ENCODE data around the gene ART4.
A peak's percentile ranks its signal among the peaks of the same experiment; 100 is the strongest.

Gene ART4

GRCh38 chr12:14827043-14827442 lies 16.3 kb downstream of the ART4 start:
- Histone ChIP-seq H3K4me2 (ENCODE audit: low read length, poor library complexity, severe bottlenecking) (no peak overlapping the region), H3K9me3 (ENCODE audit: control insufficient read depth, low read length) (no peaks in the 10 kb centered on the region), H3K14ac (ENCODE audit: low read length in 2 of 2) (no peak overlapping the region), H3K27ac (ENCODE audit: low read length, poor library complexity, severe bottlenecking) (no peak overlapping the region), H2BK120ac (ENCODE audit: low read depth, low read length) (no peak overlapping the region), H3K23ac (ENCODE audit: low read length in 2 of 2) (no peak overlapping the region), H2BK5ac (ENCODE audit: low read depth, low read length, poor library complexity, severe bottlenecking) (no peak overlapping the region), H2AK5ac (ENCODE audit: low read length, severe bottlenecking) (no peak overlapping the region), H2BK15ac (ENCODE audit: low read depth, poor library complexity, severe bottlenecking) (no peak overlapping the region), H3K18ac (ENCODE audit: low read depth in 1 of 2, low read length in 2 of 2) (no peak overlapping the region), H3K9ac (ENCODE audit: low read length) (no peak overlapping the region), H4K8ac (ENCODE audit: low read length) (no peak overlapping the region), H3K4me3 (ENCODE audit: insufficient read depth in 1 of 2, low read depth in 1 of 2, low read length in 2 of 2) (no peak overlapping the region), H2BK12ac (ENCODE audit: low read length in 2 of 2) (no peak overlapping the region), H4K91ac (ENCODE audit: low read length) (no peak overlapping the region), H2AFZ (ENCODE audit: low read depth, low read length) (no peak overlapping the region), H3K79me1 (replicated peaks; ENCODE audit: low read length, poor library complexity, severe bottlenecking) (no peaks in the 10 kb centered on the region), H3K27me3 (ENCODE audit: control insufficient read depth in 1 of 2, insufficient read depth in 1 of 2, low read length in 2 of 2) (no peaks in the 10 kb centered on the region), H3K36me3 (ENCODE audit: control insufficient read depth in 1 of 2, insufficient read depth in 2 of 2, low read depth in 1 of 2, low read length in 2 of 2) (no peaks in the 10 kb centered on the region), H3K4ac (ENCODE audit: low read depth in 1 of 2, low read length in 2 of 2) (no peak overlapping the region), H3K4me1 (ENCODE audit: control insufficient read depth, insufficient read depth, low read depth, low read length) (no peaks in the 10 kb centered on the region)
- peak; percentile 43 for DNase-seq
- 80% methylated on average over 2 of the region's 2 CpGs for WGBS

DNA sequence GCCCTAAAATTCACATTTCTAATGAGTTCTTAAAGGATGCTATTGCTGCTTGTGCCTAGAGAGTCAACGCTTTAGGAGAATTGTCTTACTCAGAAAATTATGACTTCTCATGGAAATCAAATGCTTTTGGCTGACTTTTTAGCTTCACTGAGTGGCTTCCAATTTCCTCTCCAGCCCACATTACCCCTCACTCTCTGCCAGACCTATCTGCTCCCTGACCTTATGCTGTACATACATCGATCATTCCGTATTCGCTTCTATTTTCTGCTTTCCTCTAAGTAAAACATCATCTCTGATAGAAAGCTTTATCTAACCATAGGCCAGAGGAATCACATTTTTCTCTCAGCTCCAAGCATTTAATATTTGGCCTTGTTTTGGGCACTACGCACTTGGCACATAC lies 16.8 kb downstream of the ART4 start:
- no peaks in the 10 kb centered on the region for H3K79me1 ChIP-seq (replicated peaks; ENCODE audit: low read length, poor library complexity, severe bottlenecking)
- H3K36me3 ChIP-seq (ENCODE audit: control insufficient read depth in 1 of 2, insufficient read depth in 2 of 2, low read depth in 1 of 2, low read length in 2 of 2), result no peaks in the 10 kb centered on the region
- peak overlapping the region in 1 of 2 experiments; percentile 29 for H3K18ac ChIP-seq (ENCODE audit: low read depth in 1 of 2, low read length in 2 of 2)
- no peak for DNase-seq
- no peaks in the 10 kb centered on the region for H3K9me3 ChIP-seq (ENCODE audit: control insufficient read depth, low read length)
- no peak overlapping the region for H3K14ac ChIP-seq (ENCODE audit: low read length in 2 of 2)
- H3K4me1 ChIP-seq (ENCODE audit: control insufficient read depth, insufficient read depth, low read depth, low read length), result no peaks in the 10 kb centered on the region
- H3K23ac ChIP-seq (ENCODE audit: low read length in 2 of 2), result no peak overlapping the region
- H2BK15ac ChIP-seq (ENCODE audit: low read depth, poor library complexity, severe bottlenecking), result no peak overlapping the region
- H2AK5ac ChIP-seq (ENCODE audit: low read length, severe bottlenecking), result no peak overlapping the region
- no peak overlapping the region for H2BK120ac ChIP-seq (ENCODE audit: low read depth, low read length)
- H3K4me3 ChIP-seq (ENCODE audit: insufficient read depth in 1 of 2, low read depth in 1 of 2, low read length in 2 of 2), result no peak overlapping the region
- H2BK5ac ChIP-seq (ENCODE audit: low read depth, low read length, poor library complexity, severe bottlenecking), result no peak overlapping the region
- no peaks in the 10 kb centered on the region for H3K27me3 ChIP-seq (ENCODE audit: control insufficient read depth in 1 of 2, insufficient read depth in 1 of 2, low read length in 2 of 2)
- peak overlapping the region in 1 of 2 experiments; percentile 47 for H2BK12ac ChIP-seq (ENCODE audit: low read length in 2 of 2)
- no peak overlapping the region for H3K27ac ChIP-seq (ENCODE audit: low read length, poor library complexity, severe bottlenecking)
- no peak overlapping the region for H4K8ac ChIP-seq (ENCODE audit: low read length)
- H4K91ac ChIP-seq (ENCODE audit: low read length), result no peak overlapping the region
- no peak overlapping the region for H3K4me2 ChIP-seq (ENCODE audit: low read length, poor library complexity, severe bottlenecking)
- H2AFZ ChIP-seq (ENCODE audit: low read depth, low read length), result no peak overlapping the region
- no peak overlapping the region for H3K4ac ChIP-seq (ENCODE audit: low read depth in 1 of 2, low read length in 2 of 2)
- peak overlapping the region; percentile 24 for H3K9ac ChIP-seq (ENCODE audit: low read length)
- WGBS, result over 99% methylated on average over 5 of the region's 5 CpGs

GRCh38 chr12:14825256-14825655 lies 18.1 kb downstream of the ART4 start:
- no peak overlapping the region for H2BK120ac ChIP-seq (ENCODE audit: low read depth, low read length)
- H3K9me3 ChIP-seq (ENCODE audit: control insufficient read depth, low read length), result no peaks in the 10 kb centered on the region
- no peak overlapping the region for H4K8ac ChIP-seq (ENCODE audit: low read length)
- H3K27ac ChIP-seq (ENCODE audit: low read length, poor library complexity, severe bottlenecking), result no peak overlapping the region
- H3K4me1 ChIP-seq (ENCODE audit: control insufficient read depth, insufficient read depth, low read depth, low read length), result no peaks in the 10 kb centered on the region
- H3K79me1 ChIP-seq (replicated peaks; ENCODE audit: low read length, poor library complexity, severe bottlenecking), result no peaks in the 10 kb centered on the region
- H4K91ac ChIP-seq (ENCODE audit: low read length), result no peak overlapping the region
- no peak overlapping the region for H3K14ac ChIP-seq (ENCODE audit: low read length in 2 of 2)
- DNase-seq, result peak; percentile 35
- no peak overlapping the region for H3K4ac ChIP-seq (ENCODE audit: low read depth in 1 of 2, low read length in 2 of 2)
- H2BK5ac ChIP-seq (ENCODE audit: low read depth, low read length, poor library complexity, severe bottlenecking), result no peak overlapping the region
- no peak overlapping the region for H2AK5ac ChIP-seq (ENCODE audit: low read length, severe bottlenecking)
- H3K36me3 ChIP-seq (ENCODE audit: control insufficient read depth in 1 of 2, insufficient read depth in 2 of 2, low read depth in 1 of 2, low read length in 2 of 2), result no peaks in the 10 kb centered on the region
- no peak overlapping the region for H3K23ac ChIP-seq (ENCODE audit: low read length in 2 of 2)
- H2BK15ac ChIP-seq (ENCODE audit: low read depth, poor library complexity, severe bottlenecking), result no peak overlapping the region
- H3K27me3 ChIP-seq (ENCODE audit: control insufficient read depth in 1 of 2, insufficient read depth in 1 of 2, low read length in 2 of 2), result no peaks in the 10 kb centered on the region
- no peak overlapping the region for H3K4me3 ChIP-seq (ENCODE audit: insufficient read depth in 1 of 2, low read depth in 1 of 2, low read length in 2 of 2)
- no peak overlapping the region for H3K4me2 ChIP-seq (ENCODE audit: low read length, poor library complexity, severe bottlenecking)
- no peak overlapping the region for H2AFZ ChIP-seq (ENCODE audit: low read depth, low read length)
- H3K18ac ChIP-seq (ENCODE audit: low read depth in 1 of 2, low read length in 2 of 2), result no peak overlapping the region
- no peak overlapping the region for H3K9ac ChIP-seq (ENCODE audit: low read length)
- no peak overlapping the region for H2BK12ac ChIP-seq (ENCODE audit: low read length in 2 of 2)

DNA sequence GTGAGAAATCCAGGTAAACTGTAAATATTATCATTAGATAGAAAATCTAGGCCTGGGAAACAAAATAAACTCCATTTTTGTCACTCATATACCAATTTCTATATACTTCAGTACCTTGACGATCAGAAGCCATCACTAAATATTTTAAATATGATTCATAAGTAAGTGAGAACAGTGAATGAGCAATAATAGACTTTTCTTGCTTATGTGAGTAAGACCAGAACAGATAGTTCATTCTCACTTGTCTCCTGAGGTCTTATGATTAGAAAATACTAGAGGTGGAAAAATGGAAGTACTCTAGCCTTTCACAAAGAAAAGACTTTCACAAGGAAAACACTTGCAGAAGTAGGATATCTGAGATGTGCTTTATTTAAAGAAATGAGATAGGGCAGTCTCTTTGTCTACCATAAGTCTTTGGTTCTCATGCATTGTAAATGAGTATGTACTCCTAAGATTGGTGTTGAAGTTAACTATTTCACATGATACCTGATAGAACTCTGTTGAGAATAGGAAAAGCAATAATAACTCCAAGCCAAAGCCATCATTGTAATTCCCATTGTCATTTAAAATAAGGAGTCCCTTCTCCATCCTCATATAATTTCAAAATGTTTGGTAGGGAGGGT lies 19.2 kb downstream of the ART4 start:
- Histone ChIP-seq H3K9me3 (ENCODE audit: control insufficient read depth, low read length) (no peaks in the 10 kb centered on the region), H3K27ac (ENCODE audit: low read length, poor library complexity, severe bottlenecking) (no peak overlapping the region), H2AK5ac (ENCODE audit: low read length, severe bottlenecking) (no peak overlapping the region), H3K14ac (ENCODE audit: low read length in 2 of 2) (no peak overlapping the region), H3K4ac (ENCODE audit: low read depth in 1 of 2, low read length in 2 of 2) (no peak overlapping the region), H3K9ac (ENCODE audit: low read length) (no peak overlapping the region), H4K91ac (ENCODE audit: low read length) (no peak overlapping the region), H3K23ac (ENCODE audit: low read length in 2 of 2) (no peak overlapping the region), H3K4me2 (ENCODE audit: low read length, poor library complexity, severe bottlenecking) (no peak overlapping the region), H2BK12ac (ENCODE audit: low read length in 2 of 2) (no peak overlapping the region), H3K4me3 (ENCODE audit: insufficient read depth in 1 of 2, low read depth in 1 of 2, low read length in 2 of 2) (no peak overlapping the region), H3K18ac (ENCODE audit: low read depth in 1 of 2, low read length in 2 of 2) (no peak overlapping the region), H2AFZ (ENCODE audit: low read depth, low read length) (no peak overlapping the region), H2BK15ac (ENCODE audit: low read depth, poor library complexity, severe bottlenecking) (no peak overlapping the region), H3K27me3 (ENCODE audit: control insufficient read depth in 1 of 2, insufficient read depth in 1 of 2, low read length in 2 of 2) (no peaks in the 10 kb centered on the region), H2BK5ac (ENCODE audit: low read depth, low read length, poor library complexity, severe bottlenecking) (no peak overlapping the region), H4K8ac (ENCODE audit: low read length) (no peak overlapping the region), H2BK120ac (ENCODE audit: low read depth, low read length) (no peak overlapping the region), H3K4me1 (ENCODE audit: control insufficient read depth, insufficient read depth, low read depth, low read length) (no peaks in the 10 kb centered on the region), H3K79me1 (replicated peaks; ENCODE audit: low read length, poor library complexity, severe bottlenecking) (no peaks in the 10 kb centered on the region), H3K36me3 (ENCODE audit: control insufficient read depth in 1 of 2, insufficient read depth in 2 of 2, low read depth in 1 of 2, low read length in 2 of 2) (no peaks in the 10 kb centered on the region)
- DNase-seq, result no peak
- WGBS, result 0% methylated on average over 1 of the region's 1 CpG
